HEK293 (cell line): ENCODE data around the gene SLC27A3.

ENCODE experiments used
- BCL11B ChIP-seq: fragments of 450-650 bp; formaldehyde crosslinking; IDR thresholded peaks from 2 replicates; pipeline ENCODE4 v1.5.1; 2016; ENCODE audit warnings: low read depth, missing biosample characterization, missing genetic modification characterization
- GLI4 ChIP-seq: fragments of 450-650 bp; formaldehyde crosslinking; IDR thresholded peaks from 2 replicates; pipeline ENCODE4 v1.5.1; 2016; ENCODE audit warnings: missing biosample characterization, missing genetic modification characterization
- GLIS2 ChIP-seq: fragments of 450-650 bp; formaldehyde crosslinking; IDR thresholded peaks from 2 replicates; pipeline ENCODE4 v1.5.1; 2016; ENCODE audit warnings: missing biosample characterization, missing genetic modification characterization
- MEIS1 ChIP-seq: sonication (generic); formaldehyde crosslinking; IDR thresholded peaks from 2 replicates; pipeline ENCODE4 v1.8.1; 2022; ENCODE audit warnings: missing genetic modification reagents, mild to moderate bottlenecking, borderline replicate concordance
- PRDM4 ChIP-seq: fragments of 450-650 bp; formaldehyde crosslinking; IDR thresholded peaks from 2 replicates; pipeline ENCODE4 v1.5.1; 2017; ENCODE audit warnings: missing biosample characterization, missing genetic modification characterization
- TSHZ1 ChIP-seq: fragments of 450-650 bp; formaldehyde crosslinking; IDR thresholded peaks from 2 replicates; pipeline ENCODE4 v1.5.1; 2016; ENCODE audit warnings: missing biosample characterization, missing genetic modification characterization, borderline replicate concordance
- WT1 ChIP-seq: fragments of 450-650 bp; formaldehyde crosslinking; IDR thresholded peaks from 2 replicates; pipeline ENCODE4 v1.5.1; 2016; ENCODE audit warnings: missing biosample characterization, missing genetic modification characterization
- ZBTB49 ChIP-seq: fragments of 450-650 bp; formaldehyde crosslinking; IDR thresholded peaks from 2 replicates; pipeline ENCODE4 v1.5.1; 2016; ENCODE audit warnings: missing biosample characterization, missing genetic modification characterization, low read depth
- ZBTB7A ChIP-seq: fragments of 450-650 bp; formaldehyde crosslinking; IDR thresholded peaks from 2 replicates; pipeline ENCODE4 v1.5.1; 2016; ENCODE audit warnings: low read depth, missing biosample characterization, missing genetic modification characterization
- ZNF175 ChIP-seq: fragments of 450-650 bp; formaldehyde crosslinking; IDR thresholded peaks from 2 replicates; pipeline ENCODE4 v1.5.1; 2016; ENCODE audit warnings: missing biosample characterization, missing genetic modification characterization
- ZNF202 ChIP-seq: fragments of 450-650 bp; formaldehyde crosslinking; IDR thresholded peaks from 2 replicates; pipeline ENCODE4 v1.5.1; 2016; ENCODE audit warnings: missing biosample characterization, missing genetic modification characterization, borderline replicate concordance
- ZNF24 ChIP-seq: fragments of 450-650 bp; formaldehyde crosslinking; IDR thresholded peaks from 2 replicates; pipeline ENCODE4 v1.5.1; 2016; ENCODE audit warnings: missing biosample characterization, missing genetic modification characterization
- ZNF335 ChIP-seq: fragments of 450-650 bp; formaldehyde crosslinking; conservative IDR thresholded peaks from 2 replicates; pipeline ENCODE4 v1.5.1; 2016; ENCODE audit warnings: missing biosample characterization, missing genetic modification characterization
- ZNF398 ChIP-seq: fragments of 450-650 bp; formaldehyde crosslinking; IDR thresholded peaks from 2 replicates; pipeline ENCODE4 v1.5.1; 2017; ENCODE audit warnings: missing biosample characterization, missing genetic modification characterization
- ZNF510 ChIP-seq: fragments of 450-650 bp; formaldehyde crosslinking; IDR thresholded peaks from 2 replicates; pipeline ENCODE4 v1.5.1; 2018; ENCODE audit warnings: mild to moderate bottlenecking, missing genetic modification characterization, missing biosample characterization; ENCODE audit not compliant: insufficient replicate concordance
- ZNF555 ChIP-seq: fragments of 450-650 bp; formaldehyde crosslinking; conservative IDR thresholded peaks from 2 replicates; pipeline ENCODE4 v1.5.1; 2017; ENCODE audit warnings: missing biosample characterization, mild to moderate bottlenecking, missing genetic modification characterization, inconsistent platforms
- ZNF561 ChIP-seq: fragments of 450-650 bp; IDR thresholded peaks from 2 replicates; pipeline ENCODE4 v1.5.1; 2018; ENCODE audit warnings: missing biosample characterization, missing genetic modification characterization, borderline replicate concordance
- ZNF585B ChIP-seq: fragments of 450-650 bp; formaldehyde crosslinking; IDR thresholded peaks from 2 replicates; pipeline ENCODE4 v1.5.1; 2016; ENCODE audit warnings: missing biosample characterization, missing genetic modification characterization
- ZNF610 ChIP-seq: fragments of 450-650 bp; formaldehyde crosslinking; IDR thresholded peaks from 2 replicates; pipeline ENCODE4 v1.5.1; 2016; ENCODE audit warnings: missing biosample characterization, missing genetic modification characterization, borderline replicate concordance
- ZNF623 ChIP-seq: fragments of 450-650 bp; formaldehyde crosslinking; IDR thresholded peaks from 2 replicates; pipeline ENCODE4 v1.5.1; 2016; ENCODE audit warnings: missing biosample characterization, missing genetic modification characterization
- ZNF624 ChIP-seq: fragments of 450-650 bp; formaldehyde crosslinking; IDR thresholded peaks from 2 replicates; pipeline ENCODE4 v1.5.1; 2017; ENCODE audit warnings: missing biosample characterization, missing genetic modification characterization
- ZNF645 ChIP-seq: fragments of 450-650 bp; formaldehyde crosslinking; IDR thresholded peaks from 2 replicates; pipeline ENCODE4; 2016; ENCODE audit warnings: missing biosample characterization, missing genetic modification characterization
- ZNF658 ChIP-seq: fragments of 450-650 bp; formaldehyde crosslinking; IDR thresholded peaks from 2 replicates; pipeline ENCODE4; 2016; ENCODE audit warnings: missing biosample characterization, missing genetic modification characterization
- ZNF664 ChIP-seq: fragments of 450-650 bp; formaldehyde crosslinking; IDR thresholded peaks from 2 replicates; pipeline ENCODE4 v1.5.1; 2016; ENCODE audit warnings: missing biosample characterization, missing genetic modification characterization
- ZNF701 ChIP-seq: fragments of 450-650 bp; formaldehyde crosslinking; IDR thresholded peaks from 2 replicates; pipeline ENCODE4 v1.5.1; 2016; ENCODE audit warnings: missing biosample characterization, missing genetic modification characterization
- ZNF704 ChIP-seq: fragments of 450-650 bp; formaldehyde crosslinking; IDR thresholded peaks from 2 replicates; pipeline ENCODE4 v1.5.1; 2016; ENCODE audit warnings: missing biosample characterization, missing genetic modification characterization
- ZNF768 ChIP-seq: fragments of 450-650 bp; formaldehyde crosslinking; IDR thresholded peaks from 2 replicates; pipeline ENCODE4 v1.5.1; 2018; ENCODE audit warnings: missing biosample characterization, mild to moderate bottlenecking, missing genetic modification characterization
- ZSCAN30 ChIP-seq: fragments of 450-650 bp; IDR thresholded peaks from 2 replicates; pipeline ENCODE4 v1.5.1; 2018; ENCODE audit warnings: missing biosample characterization, mild to moderate bottlenecking, missing genetic modification characterization, moderate library complexity

SLC27A3 gene

GRCh38 chr1:153728305-153729066, 46.7 kb upstream of the SLC27A3 start (continued):
- TF ChIP-seq ZNF645 (tag by site-specific recombination) = no peak
- TF ChIP-seq ZNF624 (tag by site-specific recombination) = no peak
- TF ChIP-seq WT1 (tag by site-specific recombination) = no peak
- no peak for TF ChIP-seq ZBTB49 (tag by site-specific recombination)
- TF ChIP-seq MEIS1 (CRISPR knock-in tag) = no peak
- TF ChIP-seq ZNF701 (tag by site-specific recombination) = no peak
- TF ChIP-seq ZNF664 (tag by site-specific recombination) = no peak
- no peak for TF ChIP-seq ZNF24 (tag by site-specific recombination)
- TF ChIP-seq ZNF335 = peak; percentile 66
- no peak for TF ChIP-seq ZNF658 (tag by site-specific recombination)
- TF ChIP-seq ZNF623 (tag by site-specific recombination) = no peak
- peak; percentile 97 for TF ChIP-seq ZNF398 (tag by site-specific recombination)
- TF ChIP-seq ZNF510 (tag by site-specific recombination) = no peak
- no peak for TF ChIP-seq BCL11B (tag by site-specific recombination)
- no peak for TF ChIP-seq ZNF704 (tag by site-specific recombination)
- TF ChIP-seq ZNF585B (tag by site-specific recombination) = no peak
- no peak for TF ChIP-seq ZNF768 (tag by site-specific recombination)
- TF ChIP-seq GLIS2 = peak; percentile 38
- no peak for TF ChIP-seq ZNF610 (tag by site-specific recombination)
- TF ChIP-seq PRDM4 = no peak
- TF ChIP-seq ZNF555 (tag by site-specific recombination) = no peak
- no peak for TF ChIP-seq ZNF561 (tag by site-specific recombination)
- TF ChIP-seq ZNF175 (tag by site-specific recombination) = no peak
- no peak for TF ChIP-seq TSHZ1 (tag by site-specific recombination)
- TF ChIP-seq ZSCAN30 (tag by site-specific recombination) = no peak
- TF ChIP-seq ZBTB7A (tag by site-specific recombination) = no peak
- TF ChIP-seq GLI4 (tag by site-specific recombination) = no peak
- no peak for TF ChIP-seq ZNF202
